IPS-20b (cell line): Measurements from ENCODE around the gene C1QTNF1.
"Not testable (repeated sequence)": the region's sequence is repeated elsewhere in the genome, so short reads cannot be mapped to it uniquely, and the experiment has no call there.

Experiments
- H3K27ac ChIP-seq: one replicate; pipeline ENCODE4 v1.5.1; 2013; ENCODE audit warnings: low read length
- H3K27me3 ChIP-seq: 2 replicates; pipeline ENCODE4 v1.6.1; 2013; ENCODE audit warnings: mild to moderate bottlenecking, low read length, inconsistent platforms; ENCODE audit not compliant: insufficient read depth
- H3K36me3 ChIP-seq: 2 replicates; pipeline ENCODE4 v1.6.1; 2013; ENCODE audit warnings: low read depth, mild to moderate bottlenecking, inconsistent platforms, low read length, moderate library complexity; ENCODE audit not compliant: insufficient read depth
- H3K4me1 ChIP-seq: 2 replicates; pipeline ENCODE4 v1.6.1; 2013; ENCODE audit warnings: mild to moderate bottlenecking, control low read depth, inconsistent platforms, low read length, moderate library complexity; ENCODE audit not compliant: insufficient read depth
- H3K4me3 ChIP-seq: 2 replicates; pipeline ENCODE4 v1.5.1; 2013; ENCODE audit warnings: mild to moderate bottlenecking, low read length, inconsistent platforms
- H3K9ac ChIP-seq: 2 replicates; pipeline ENCODE4 v1.6.1; 2013; ENCODE audit warnings: low read depth, mild to moderate bottlenecking, inconsistent platforms, low read length, moderate library complexity
- H3K9me3 ChIP-seq: 2 replicates; pipeline ENCODE4 v1.6.1; 2013; ENCODE audit warnings: mild to moderate bottlenecking, low read depth, low read length, inconsistent platforms; ENCODE audit not compliant: insufficient read depth

C1QTNF1 gene

DNA sequence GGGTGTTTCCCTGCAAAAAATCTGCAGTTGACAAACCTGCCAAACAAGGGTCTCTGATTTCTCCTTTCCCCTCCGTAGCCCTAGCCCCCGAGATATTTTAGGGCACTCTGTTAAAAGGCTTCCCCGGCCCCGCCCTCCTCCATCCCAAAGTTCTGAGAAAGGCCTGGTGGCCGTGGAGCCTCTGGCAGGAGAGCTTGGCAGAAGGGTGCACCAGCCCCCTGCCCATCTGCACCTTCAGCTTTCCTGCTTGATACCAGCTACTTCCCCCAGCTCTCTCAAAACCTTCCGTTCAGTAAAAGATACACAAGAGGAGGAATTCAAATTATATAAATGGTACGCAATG lies 13.7 kb upstream of the C1QTNF1 start:
- peak overlapping the region; percentile 75; the same call in 1 of the 2 replicates for H3K9ac ChIP-seq
- no peak overlapping the region for H3K27ac ChIP-seq
- peaks cover 39% of the 10 kb centered on the region for H3K27me3 ChIP-seq

DNA sequence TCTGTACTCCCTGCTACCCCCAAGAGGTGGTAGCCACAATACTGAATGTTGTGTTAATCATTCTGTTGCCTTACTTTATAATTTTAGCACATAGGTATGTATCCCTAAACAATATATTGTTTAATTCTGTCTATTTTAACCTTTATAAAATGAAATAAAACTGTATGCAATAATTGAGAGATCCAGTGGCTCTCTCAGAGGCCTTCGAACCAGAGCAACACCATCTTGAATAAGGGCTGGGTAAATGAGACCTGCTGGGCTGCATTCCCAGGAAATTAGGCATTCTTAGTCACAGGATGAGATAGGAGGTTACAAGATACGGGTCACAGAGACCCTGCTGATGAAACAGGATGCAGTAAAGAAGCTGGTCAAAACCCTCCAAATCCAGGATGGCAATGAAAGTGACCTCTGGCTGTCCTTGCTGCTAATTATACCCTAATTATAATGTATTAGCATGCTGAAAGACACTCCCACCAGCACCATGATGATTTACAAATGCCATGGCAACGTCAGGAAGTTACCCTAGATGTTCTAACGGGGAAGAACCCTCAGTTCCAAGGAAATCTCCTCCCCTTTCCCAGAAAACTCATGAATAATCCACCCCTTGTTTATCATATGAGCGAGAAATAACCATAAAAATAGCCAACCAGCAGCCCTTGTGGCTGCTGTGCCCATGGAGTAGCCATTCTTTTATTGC lies 12.4 kb upstream of the C1QTNF1 start:
- no peak overlapping the region for H3K4me3 ChIP-seq
- peaks cover 26% of the 10 kb centered on the region for H3K27me3 ChIP-seq
- no peaks in the 10 kb centered on the region for H3K36me3 ChIP-seq
- no peak overlapping the region for H3K27ac ChIP-seq
- peaks cover 4% of the 10 kb centered on the region for H3K4me1 ChIP-seq
- no peak overlapping the region for H3K9ac ChIP-seq
- H3K9me3 ChIP-seq: peaks cover 40% of the 10 kb centered on the region

More for the DNA sequence above, 13.7 kb upstream of the C1QTNF1 start:
- Histone ChIP-seq H3K9me3 (peaks cover 28% of the 10 kb centered on the region), H3K36me3 (no peaks in the 10 kb centered on the region), H3K4me1 (peaks cover 4% of the 10 kb centered on the region), H3K4me3 (peak overlapping the region; percentile 92; the same call in 1 of the 2 replicates)

DNA sequence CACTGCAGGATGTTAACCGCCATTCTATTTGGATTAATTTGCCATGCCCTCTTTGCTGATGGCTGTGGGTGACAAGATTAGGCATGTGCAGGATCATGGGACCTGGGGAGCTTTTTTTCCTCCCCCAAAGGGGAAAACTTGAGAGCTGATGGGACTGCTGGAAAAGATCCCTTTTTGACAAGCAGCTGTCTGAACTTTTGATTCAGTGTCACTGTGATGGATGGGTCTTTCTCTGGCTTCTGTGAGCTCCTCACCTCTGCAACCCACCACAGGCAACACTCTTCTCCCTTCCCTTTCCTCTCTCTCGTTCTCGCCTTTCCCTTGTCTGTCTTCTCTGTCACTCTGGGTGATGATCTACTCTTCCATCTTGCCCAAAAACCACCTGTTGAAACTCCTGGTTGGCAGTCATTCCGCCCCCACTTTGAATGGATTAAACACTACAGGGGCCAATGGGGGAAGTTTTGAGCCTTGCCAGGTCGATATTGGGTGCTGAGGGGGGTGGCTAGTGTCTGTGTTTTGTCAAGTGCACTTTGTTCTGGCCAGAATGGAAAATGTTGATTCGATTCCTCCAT lies 11.3 kb upstream of the C1QTNF1 start:
- peaks cover 4% of the 10 kb centered on the region for H3K4me1 ChIP-seq
- no peaks in the 10 kb centered on the region for H3K36me3 ChIP-seq
- H3K9me3 ChIP-seq: peaks cover 45% of the 10 kb centered on the region
- no peak overlapping the region for H3K9ac ChIP-seq
- no peak overlapping the region for H3K4me3 ChIP-seq
- H3K27ac ChIP-seq: no peak overlapping the region
- peaks cover 16% of the 10 kb centered on the region for H3K27me3 ChIP-seq

DNA sequence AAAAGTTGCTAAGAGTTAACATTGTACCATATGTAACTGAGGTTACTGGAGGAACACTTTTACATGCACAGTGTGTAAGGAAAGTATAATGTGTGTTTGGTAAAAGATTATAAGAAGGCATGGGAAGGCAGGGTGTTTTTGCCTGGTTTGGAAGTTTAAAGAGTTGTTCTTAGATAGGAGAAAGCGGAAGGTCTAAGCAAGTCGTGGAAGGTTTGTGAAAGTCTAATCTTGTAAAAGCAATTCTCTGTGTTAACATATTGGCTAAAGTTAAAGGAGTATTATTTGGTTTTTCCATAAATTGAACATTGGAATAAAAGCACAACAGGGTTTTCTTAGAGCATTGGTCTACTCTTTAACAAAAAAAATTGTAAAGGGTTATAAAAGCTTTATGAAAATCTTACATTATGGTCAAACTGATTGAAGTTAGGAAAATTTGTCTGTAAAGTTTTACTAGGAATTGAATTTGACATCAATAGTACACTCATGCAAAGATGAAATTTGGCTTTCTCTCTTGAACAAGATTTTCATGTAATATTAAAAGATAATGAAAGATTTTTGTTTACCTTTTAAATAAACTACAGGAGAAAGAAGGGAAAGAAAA lies 9.7 kb upstream of the C1QTNF1 start:
- Histone ChIP-seq H3K9ac (no peak overlapping the region), H3K27me3 (peaks cover 3% of the 10 kb centered on the region; the same call in 1 of the 2 replicates), H3K36me3 (no peaks in the 10 kb centered on the region), H3K4me1 (no peaks in the 10 kb centered on the region; the same call in 1 of the 2 replicates), H3K27ac (no peak overlapping the region), H3K4me3 (no peak overlapping the region), H3K9me3 (peaks cover 45% of the 10 kb centered on the region)

DNA sequence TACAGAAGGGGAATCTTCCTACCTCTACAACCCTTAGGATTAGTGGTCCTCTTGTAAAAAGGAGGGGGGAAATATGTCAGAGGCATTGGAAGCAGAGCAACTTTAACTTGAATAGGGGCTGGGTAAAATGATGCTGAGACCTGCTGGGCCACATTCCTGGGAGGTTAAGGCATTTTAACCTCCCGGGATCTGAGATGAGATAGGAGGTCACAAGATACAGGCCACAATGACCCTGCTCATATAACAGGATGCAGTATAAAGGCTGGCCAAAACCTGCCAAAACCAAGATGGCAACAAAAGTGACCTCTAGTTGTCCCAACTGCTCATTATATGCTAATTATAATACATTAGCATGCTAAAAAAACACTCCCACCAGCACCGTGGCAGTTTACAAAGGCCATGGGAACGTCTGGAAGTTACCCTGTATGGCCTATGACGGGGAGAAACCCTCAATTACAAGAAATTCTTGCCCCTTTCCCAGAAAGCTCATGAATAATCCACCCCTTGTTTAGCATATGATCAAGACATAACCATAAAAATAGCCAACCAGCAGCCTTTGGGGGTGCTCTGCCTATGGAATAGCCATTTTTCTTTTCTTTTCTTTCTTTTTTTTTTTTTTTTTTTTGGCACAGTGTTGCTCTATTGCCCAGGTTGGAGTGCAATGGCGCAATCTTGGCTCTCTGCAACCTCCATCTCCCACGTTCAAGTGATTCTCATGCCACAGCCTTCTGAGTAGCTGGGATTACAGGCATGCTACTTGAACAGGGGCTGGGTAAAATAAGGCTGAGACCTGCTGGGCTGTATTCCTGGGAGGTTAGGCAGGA lies 6.2 kb upstream of the C1QTNF1 start:
- Histone ChIP-seq H3K27ac (no peak overlapping the region), H3K9ac (no peak overlapping the region), H3K4me1 (no peaks in the 10 kb centered on the region), H3K4me3 (no peak overlapping the region), H3K36me3 (no peaks in the 10 kb centered on the region), H3K27me3 (peaks cover 38% of the 10 kb centered on the region), H3K9me3 (peaks cover 40% of the 10 kb centered on the region)

DNA sequence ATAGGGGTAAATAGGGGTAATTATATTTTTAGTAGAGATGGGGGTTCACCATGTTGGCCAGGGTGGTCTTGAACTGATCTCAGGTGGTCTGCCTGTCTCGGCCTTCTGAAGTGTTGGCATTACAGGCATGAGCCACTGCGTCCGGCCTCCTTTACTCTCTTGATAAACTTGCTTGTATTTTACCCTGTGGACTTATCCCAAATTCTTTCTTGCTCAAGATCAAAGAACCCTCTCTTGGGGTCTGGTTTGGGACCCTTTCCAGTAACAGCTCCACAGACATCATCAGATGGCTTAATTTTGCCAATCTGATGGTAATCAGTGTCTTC lies 5.6 kb upstream of the C1QTNF1 start:
- H3K36me3 ChIP-seq: no peaks in the 10 kb centered on the region
- H3K4me3 ChIP-seq: no peak overlapping the region
- peaks cover 36% of the 10 kb centered on the region for H3K9me3 ChIP-seq
- peaks cover under 1% of the 10 kb centered on the region; the same call in 1 of the 2 replicates for H3K4me1 ChIP-seq
- no peak overlapping the region for H3K27ac ChIP-seq
- H3K9ac ChIP-seq: no peak overlapping the region
- peaks cover 44% of the 10 kb centered on the region for H3K27me3 ChIP-seq

DNA sequence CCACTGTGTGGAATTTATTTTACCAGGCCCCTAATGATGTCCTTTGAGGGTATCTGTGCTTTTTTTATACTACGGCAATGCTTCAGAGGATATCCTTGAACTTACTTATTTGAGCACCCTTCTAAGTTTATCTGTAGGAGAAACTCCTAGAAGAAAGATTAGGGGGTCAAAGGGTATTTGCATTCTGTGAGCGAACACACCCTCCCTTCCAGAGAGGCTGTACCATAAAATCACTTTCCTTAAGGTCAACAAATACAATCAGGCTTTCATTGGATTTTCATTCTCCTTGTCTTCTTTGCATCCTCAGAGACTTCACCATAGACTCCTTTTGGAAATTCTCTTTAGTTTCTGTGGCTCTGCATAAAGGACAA lies 4.7 kb upstream of the C1QTNF1 start:
- H3K27me3 ChIP-seq: peaks cover 53% of the 10 kb centered on the region
- peaks cover 4% of the 10 kb centered on the region; the same call in 1 of the 2 replicates for H3K4me1 ChIP-seq

DNA sequence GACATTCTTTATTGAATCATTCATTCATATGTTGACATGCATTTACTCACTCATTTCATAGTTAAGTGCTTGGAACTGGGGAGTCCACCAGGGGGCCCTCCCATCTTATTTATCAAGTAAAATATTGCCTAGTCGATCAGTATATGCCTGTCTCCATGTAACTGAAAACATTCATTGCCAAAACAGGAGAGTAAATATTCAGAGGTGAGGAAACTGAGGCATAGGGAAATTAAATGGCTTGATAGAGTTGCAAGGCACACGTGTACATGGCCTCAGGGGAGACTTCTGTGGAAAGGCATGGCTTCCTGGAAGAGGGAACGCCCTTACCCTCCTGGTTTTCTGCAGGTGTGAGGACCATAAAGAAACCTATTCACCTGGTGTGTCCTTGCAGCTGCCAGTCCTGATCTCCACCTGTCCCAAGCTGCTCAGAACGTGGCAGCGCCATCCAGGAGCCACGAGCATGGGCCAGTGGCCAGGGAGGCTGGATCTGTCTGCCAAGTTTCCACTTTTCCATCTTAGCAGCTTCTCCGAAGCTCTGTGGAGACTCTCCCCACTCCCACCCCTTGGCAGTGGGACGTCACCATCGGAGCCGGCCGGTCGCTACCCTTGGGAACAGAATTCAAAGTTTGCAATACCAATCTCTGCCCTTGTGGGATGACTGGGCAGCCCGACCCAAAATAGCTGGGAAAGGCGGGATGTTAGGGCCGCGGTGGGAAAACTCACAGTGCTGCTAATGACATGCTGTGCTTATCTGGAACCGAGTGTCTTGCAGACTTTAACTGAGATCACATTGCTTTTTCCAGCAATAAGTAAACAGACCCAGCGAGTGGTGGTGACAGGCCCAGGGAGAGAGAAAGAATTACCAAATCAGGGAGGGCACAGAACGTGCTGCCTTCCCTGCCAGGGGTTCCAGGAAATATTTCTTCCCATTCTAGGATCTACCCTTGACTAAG lies 4.1 kb upstream of the C1QTNF1 start:
- Histone ChIP-seq H3K27ac (no peak overlapping the region), H3K4me3 (no peak overlapping the region), H3K9ac (no peak overlapping the region), H3K9me3 (peaks cover 20% of the 10 kb centered on the region), H3K36me3 (no peaks in the 10 kb centered on the region), H3K4me1 (peaks cover 4% of the 10 kb centered on the region; the same call in 1 of the 2 replicates), H3K27me3 (peaks cover 60% of the 10 kb centered on the region)

More for the DNA sequence above, 4.7 kb upstream of the C1QTNF1 start:
- Histone ChIP-seq H3K36me3 (no peaks in the 10 kb centered on the region), H3K27ac (no peak overlapping the region), H3K9ac (no peak overlapping the region), H3K4me3 (no peak overlapping the region), H3K9me3 (peaks cover 27% of the 10 kb centered on the region)

DNA sequence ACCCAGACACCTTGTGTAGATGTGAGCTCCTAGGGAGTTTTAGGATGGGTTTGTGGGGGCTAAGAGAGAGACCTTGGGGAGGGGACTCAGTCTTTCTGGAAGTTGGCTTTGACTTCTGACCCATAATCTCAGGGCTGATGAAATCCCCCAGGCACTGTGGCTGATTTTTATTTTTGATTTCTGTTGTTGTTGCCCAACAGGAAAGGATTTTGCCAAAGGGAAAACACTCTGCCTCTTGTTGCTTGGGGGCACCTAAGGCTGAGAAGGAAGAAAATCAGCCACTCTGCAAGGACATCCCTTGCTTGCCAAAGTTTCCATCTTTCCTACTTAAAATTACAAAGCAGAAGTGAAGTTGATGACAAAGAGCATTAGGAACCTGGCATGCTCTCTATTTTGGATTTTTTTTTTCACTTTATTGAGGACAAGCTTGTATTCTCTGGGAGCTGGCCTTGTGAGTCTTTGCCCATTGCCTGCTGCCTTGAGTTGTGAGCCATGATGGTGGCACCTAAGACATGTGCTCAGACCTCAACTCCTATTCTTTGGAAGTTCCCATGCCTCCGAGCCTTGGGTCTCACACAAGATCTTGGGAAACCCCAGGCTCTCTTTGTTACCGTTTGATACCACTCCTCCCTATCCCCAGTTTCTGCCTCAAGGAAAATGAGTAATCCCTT lies 3.2 kb upstream of the C1QTNF1 start:
- peaks cover 14% of the 10 kb centered on the region for H3K9me3 ChIP-seq
- H3K9ac ChIP-seq: no peak overlapping the region
- no peak overlapping the region for H3K4me3 ChIP-seq
- H3K4me1 ChIP-seq: peaks cover 4% of the 10 kb centered on the region; the same call in 1 of the 2 replicates
- H3K36me3 ChIP-seq: no peaks in the 10 kb centered on the region
- peaks cover 68% of the 10 kb centered on the region for H3K27me3 ChIP-seq
- no peak overlapping the region for H3K27ac ChIP-seq

DNA sequence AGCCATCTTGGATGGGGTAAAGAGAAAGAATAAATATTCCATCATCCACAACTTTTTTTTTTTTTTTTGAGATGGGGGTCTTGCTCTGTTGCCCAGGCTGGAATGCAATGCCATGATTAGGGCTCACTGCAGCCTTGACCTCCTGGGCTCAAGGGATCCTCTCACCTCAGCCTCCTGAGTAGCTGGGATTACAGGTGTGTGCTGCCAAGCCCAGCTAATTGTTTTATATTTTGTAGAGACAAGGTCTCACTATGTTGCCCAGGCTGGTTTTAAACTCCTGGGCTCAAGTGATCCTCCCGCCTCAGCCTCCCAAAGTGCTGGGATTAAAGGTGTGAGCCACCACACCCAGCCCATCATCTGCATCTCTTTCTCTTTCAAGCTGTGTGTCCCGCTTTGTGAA lies 2.0 kb upstream of the C1QTNF1 start:
- peaks cover 80% of the 10 kb centered on the region for H3K27me3 ChIP-seq
- H3K4me3 ChIP-seq, H3K27ac ChIP-seq, H3K9ac ChIP-seq, H3K4me1 ChIP-seq, H3K36me3 ChIP-seq, H3K9me3 ChIP-seq: not testable (repeated sequence)
